PC-9 (cell line): ENCODE measurements around the gene PHEX.

ENCODE experiments used
- EZH2 ChIP-seq: fragments of 200-600 bp; sonication (generic); IDR thresholded peaks from 2 replicates; pipeline ENCODE4 v1.8.0; 2017; ENCODE audit warnings: antibody characterized with exemption, low read depth
- TF ChIP-seq, protein P1 (sequence below): fragments of 200-600 bp; sonication (generic); conservative IDR thresholded peaks from 2 replicates; pipeline ENCODE4 v1.6.1; 2017; ENCODE audit warnings: mixed run types, antibody characterized with exemption, mild to moderate bottlenecking, moderate library complexity

DNA sequence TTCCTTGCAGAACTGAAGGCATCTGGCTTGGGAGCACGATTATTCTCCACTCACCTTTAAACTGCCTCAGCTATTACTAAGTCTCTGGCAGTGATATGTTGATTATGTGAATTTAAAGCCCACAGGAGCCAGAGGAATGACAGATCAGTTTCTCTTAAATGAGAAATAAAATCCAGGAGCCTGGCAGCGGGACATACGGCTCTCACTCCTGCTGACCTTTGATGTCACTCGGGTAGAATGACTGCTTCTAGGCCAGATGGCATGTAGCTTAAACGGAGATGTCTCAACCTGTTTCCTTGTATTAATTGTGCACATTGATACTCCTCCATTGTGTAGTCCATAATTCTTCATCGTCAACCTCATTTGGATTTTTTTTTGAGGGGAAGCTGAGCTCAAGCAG lies 236.6 kb downstream of the PHEX start:
- TF ChIP-seq, protein P1, sequence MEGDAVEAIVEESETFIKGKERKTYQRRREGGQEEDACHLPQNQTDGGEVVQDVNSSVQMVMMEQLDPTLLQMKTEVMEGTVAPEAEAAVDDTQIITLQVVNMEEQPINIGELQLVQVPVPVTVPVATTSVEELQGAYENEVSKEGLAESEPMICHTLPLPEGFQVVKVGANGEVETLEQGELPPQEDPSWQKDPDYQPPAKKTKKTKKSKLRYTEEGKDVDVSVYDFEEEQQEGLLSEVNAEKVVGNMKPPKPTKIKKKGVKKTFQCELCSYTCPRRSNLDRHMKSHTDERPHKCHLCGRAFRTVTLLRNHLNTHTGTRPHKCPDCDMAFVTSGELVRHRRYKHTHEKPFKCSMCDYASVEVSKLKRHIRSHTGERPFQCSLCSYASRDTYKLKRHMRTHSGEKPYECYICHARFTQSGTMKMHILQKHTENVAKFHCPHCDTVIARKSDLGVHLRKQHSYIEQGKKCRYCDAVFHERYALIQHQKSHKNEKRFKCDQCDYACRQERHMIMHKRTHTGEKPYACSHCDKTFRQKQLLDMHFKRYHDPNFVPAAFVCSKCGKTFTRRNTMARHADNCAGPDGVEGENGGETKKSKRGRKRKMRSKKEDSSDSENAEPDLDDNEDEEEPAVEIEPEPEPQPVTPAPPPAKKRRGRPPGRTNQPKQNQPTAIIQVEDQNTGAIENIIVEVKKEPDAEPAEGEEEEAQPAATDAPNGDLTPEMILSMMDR = no peak
- no peak for TF ChIP-seq EZH2
